HEK293 (cell line): ENCODE results near the gene LHFPL5.
A peak's percentile ranks its signal among the peaks of the same experiment; 100 is the strongest.

Experiments used
- CTCF ChIA-PET: fragments of 350-600 bp; formaldehyde crosslinking; extraction: SDS; loops from one replicate; lab custom pipeline; 2021; ENCODE audit warnings: antibody characterized with exemption; lab: Yijun Ruan, JAX
- POLR2A ChIA-PET: fragments of 300-600 bp; formaldehyde crosslinking; extraction: SDS; loops from one replicate; lab custom pipeline; 2020; ENCODE audit warnings: antibody characterized with exemption, inconsistent platforms; lab: Yijun Ruan, JAX
- H3K27ac ChIP-seq: fragments of 200-500 bp; sonication (Bioruptor generic); 2 replicates; pipeline ENCODE4 v1.5.1; 2014; ENCODE audit warnings: low read depth, low read length, control low read depth, inconsistent platforms; ENCODE audit errors: extremely low read depth
- H3K36me3 ChIP-seq, 2 experiments: fragments of 200-500 bp in 1 of 2; sonication (Bioruptor generic) in 1 of 2; 1 replicate in 1 of 2; 2 replicates in 1 of 2; pipeline ENCODE4 v1.5.1; 2014 to 2017; ENCODE audit warnings: inconsistent platforms in 2 of 2, low read length in 2 of 2; ENCODE audit not compliant: control insufficient read depth in 2 of 2, insufficient read depth in 1 of 2
- H3K4me1 ChIP-seq: fragments of 200-500 bp; sonication (Bioruptor generic); 2 replicates; pipeline ENCODE4 v1.5.1; 2014; ENCODE audit warnings: mild to moderate bottlenecking, low read length, inconsistent platforms; ENCODE audit not compliant: control insufficient read depth, insufficient read depth
- H3K4me3 ChIP-seq: 2 replicates; pipeline ENCODE4 v1.5.1; 2011; ENCODE audit warnings: low read depth, mild to moderate bottlenecking, control low read depth, low read length, moderate library complexity
- H3K9me3 ChIP-seq: fragments of 200-500 bp; sonication (Bioruptor generic); 2 replicates; pipeline ENCODE4 v1.5.1; 2014; ENCODE audit warnings: low read depth, low read length, inconsistent platforms; ENCODE audit not compliant: control insufficient read depth, insufficient read depth
- GLI2 ChIP-seq: fragments of 450-650 bp; formaldehyde crosslinking; IDR thresholded peaks from 2 replicates; pipeline ENCODE4; 2017; ENCODE audit warnings: missing biosample characterization, missing genetic modification characterization, low read depth, borderline replicate concordance
- HOXC10 ChIP-seq: sonication (generic); formaldehyde crosslinking; IDR thresholded peaks from 2 replicates; pipeline ENCODE4 v1.8.1; 2023; ENCODE audit warnings: mild to moderate bottlenecking, missing genetic modification reagents
- HOXD13 ChIP-seq: sonication (generic); formaldehyde crosslinking; IDR thresholded peaks from 2 replicates; pipeline ENCODE4 v1.8.0; 2022; ENCODE audit warnings: missing genetic modification reagents, borderline replicate concordance
- KLF16 ChIP-seq: fragments of 450-650 bp; formaldehyde crosslinking; IDR thresholded peaks from 2 replicates; pipeline ENCODE4 v1.5.1; 2017; ENCODE audit warnings: missing biosample characterization, missing genetic modification characterization
- SALL2 ChIP-seq: fragments of 450-650 bp; formaldehyde crosslinking; IDR thresholded peaks from 2 replicates; pipeline ENCODE4 v1.5.0; 2017; ENCODE audit warnings: missing biosample characterization, mild to moderate bottlenecking, missing genetic modification characterization, borderline replicate concordance
- SCRT1 ChIP-seq: fragments of 450-650 bp; formaldehyde crosslinking; IDR thresholded peaks from 2 replicates; pipeline ENCODE4 v1.5.1; 2016; ENCODE audit warnings: missing biosample characterization, missing genetic modification characterization, borderline replicate concordance
- SCRT2 ChIP-seq: fragments of 450-650 bp; formaldehyde crosslinking; IDR thresholded peaks from 2 replicates; pipeline ENCODE4 v1.5.1; 2016; ENCODE audit warnings: missing biosample characterization, missing genetic modification characterization
- ZBTB11 ChIP-seq: fragments of 450-650 bp; formaldehyde crosslinking; conservative IDR thresholded peaks from 2 replicates; pipeline ENCODE4 v1.5.1; 2016; ENCODE audit warnings: low read depth, missing biosample characterization, missing genetic modification characterization
- ZBTB44 ChIP-seq: fragments of 450-650 bp; IDR thresholded peaks from 2 replicates; pipeline ENCODE4 v1.5.1; 2018; ENCODE audit warnings: missing biosample characterization, mild to moderate bottlenecking, missing genetic modification characterization
- ZNF157 ChIP-seq: fragments of 450-650 bp; formaldehyde crosslinking; IDR thresholded peaks from 2 replicates; pipeline ENCODE4 v1.5.1; 2016; ENCODE audit warnings: missing biosample characterization, missing genetic modification characterization
- ZNF214 ChIP-seq: fragments of 450-650 bp; formaldehyde crosslinking; IDR thresholded peaks from 2 replicates; pipeline ENCODE4 v1.5.1; 2017; ENCODE audit warnings: missing biosample characterization, mild to moderate bottlenecking, missing genetic modification characterization, borderline replicate concordance
- ZNF274 ChIP-seq, 2 experiments: fragments of 200-500 bp in 1 of 2; fragments of 450-650 bp in 1 of 2; sonication (Bioruptor generic) in 1 of 2; formaldehyde crosslinking in 1 of 2; IDR thresholded peaks; 2 replicates each; pipeline versions ENCODE4 v1.5.1 to v1.6.1; 2014 to 2016; ENCODE audit warnings: borderline replicate concordance in 1 of 2, inconsistent platforms in 1 of 2, low read length in 1 of 2, missing biosample characterization in 1 of 2, missing genetic modification characterization in 1 of 2
- ZNF394 ChIP-seq: fragments of 450-650 bp; formaldehyde crosslinking; IDR thresholded peaks from 2 replicates; pipeline ENCODE4 v1.5.1; 2016; ENCODE audit warnings: missing biosample characterization, missing genetic modification characterization, mild to moderate bottlenecking, moderate library complexity, borderline replicate concordance
- ZNF530 ChIP-seq: fragments of 450-650 bp; formaldehyde crosslinking; IDR thresholded peaks from 2 replicates; pipeline ENCODE4 v1.5.1; 2016; ENCODE audit warnings: low read depth, missing biosample characterization, missing genetic modification characterization
- ZNF660 ChIP-seq: fragments of 450-650 bp; IDR thresholded peaks from 2 replicates; pipeline ENCODE4 v1.5.1; 2018; ENCODE audit warnings: missing biosample characterization, mild to moderate bottlenecking, missing genetic modification characterization
- ZNF830 ChIP-seq: fragments of 450-650 bp; IDR thresholded peaks from 2 replicates; pipeline ENCODE4 v1.5.0; 2018; ENCODE audit warnings: missing biosample characterization, missing genetic modification characterization, low read depth, mild to moderate bottlenecking, moderate library complexity
- TF ChIP-seq, protein P1 (sequence below): fragments of 450-650 bp; formaldehyde crosslinking; IDR thresholded peaks from 2 replicates; pipeline ENCODE4 v1.5.1; 2016; ENCODE audit warnings: missing biosample characterization, missing genetic modification characterization
- TF ChIP-seq, protein P2 (sequence below): fragments of 450-650 bp; formaldehyde crosslinking; IDR thresholded peaks from 2 replicates; pipeline ENCODE4 v1.5.1; 2016; ENCODE audit warnings: missing biosample characterization, missing genetic modification characterization

The LHFPL5 gene

DNA sequence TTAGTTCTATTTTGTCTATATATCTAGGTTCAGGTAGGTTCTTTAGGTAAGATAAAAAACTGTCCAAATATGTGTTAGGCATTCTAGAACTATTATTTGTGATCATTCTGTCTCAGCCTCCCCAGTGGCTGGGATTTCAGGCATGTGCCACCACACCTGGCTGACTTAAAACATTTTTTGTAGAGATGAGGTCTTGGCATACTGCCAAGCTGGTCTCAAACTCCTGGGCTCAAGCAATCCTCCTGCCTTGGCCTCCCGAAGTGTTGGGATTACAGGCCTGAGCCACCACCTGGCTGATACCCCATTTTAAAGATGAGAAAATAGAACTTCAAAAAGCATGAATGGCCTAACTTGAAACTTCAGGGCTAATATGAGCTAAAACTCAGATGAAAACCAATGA, 33.9 kb downstream of the LHFPL5 start (continued):
- TF ChIP-seq HOXD13 (CRISPR knock-in tag), result no peak
- TF ChIP-seq ZNF830 (tag by site-specific recombination), result no peak
- TF ChIP-seq KLF16 (tag by site-specific recombination), result no peak
- TF ChIP-seq ZNF394 (tag by site-specific recombination), result no peak
- no peak for TF ChIP-seq SCRT2 (tag by site-specific recombination)
- TF ChIP-seq ZNF274 (IDR thresholded peaks at IDR 0.05; ENCODE audit: low read length), result no peak
- TF ChIP-seq ZNF274 (tag by site-specific recombination; IDR thresholded peaks at IDR 0.05; ENCODE audit: borderline replicate concordance), result no peak
- TF ChIP-seq, protein P1, sequence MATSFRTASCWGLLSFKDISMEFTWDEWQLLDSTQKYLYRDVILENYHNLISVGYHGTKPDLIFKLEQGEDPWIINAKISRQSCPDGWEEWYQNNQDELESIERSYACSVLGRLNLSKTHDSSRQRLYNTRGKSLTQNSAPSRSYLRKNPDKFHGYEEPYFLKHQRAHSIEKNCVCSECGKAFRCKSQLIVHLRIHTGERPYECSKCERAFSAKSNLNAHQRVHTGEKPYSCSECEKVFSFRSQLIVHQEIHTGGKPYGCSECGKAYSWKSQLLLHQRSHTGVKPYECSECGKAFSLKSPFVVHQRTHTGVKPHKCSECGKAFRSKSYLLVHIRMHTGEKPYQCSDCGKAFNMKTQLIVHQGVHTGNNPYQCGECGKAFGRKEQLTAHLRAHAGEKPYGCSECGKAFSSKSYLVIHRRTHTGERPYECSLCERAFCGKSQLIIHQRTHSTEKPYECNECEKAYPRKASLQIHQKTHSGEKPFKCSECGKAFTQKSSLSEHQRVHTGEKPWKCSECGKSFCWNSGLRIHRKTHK, result no peak
- TF ChIP-seq, all 188 proteins: peak for 0

DNA sequence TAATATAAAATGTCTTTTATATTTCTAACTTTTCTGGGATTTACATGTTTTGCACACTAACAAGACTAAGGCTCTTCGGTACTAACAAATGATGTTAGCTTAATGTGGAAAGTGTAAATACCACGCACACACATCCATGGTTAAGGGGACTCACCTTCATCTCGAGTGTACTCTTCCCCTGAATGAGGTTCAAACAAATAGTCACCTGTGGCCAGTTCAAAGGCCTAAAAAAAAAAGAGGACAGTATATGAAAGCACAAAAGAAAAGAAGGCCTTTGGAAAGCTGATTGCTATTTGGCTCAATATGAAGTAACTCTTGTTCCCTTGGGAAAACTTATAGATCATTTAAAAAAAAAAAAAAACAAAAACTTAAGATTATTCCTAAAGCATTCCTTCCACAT, 37.2 kb downstream of the LHFPL5 start:
- H3K9me3 ChIP-seq, result no peaks in the 10 kb centered on the region
- TF ChIP-seq SCRT1 (tag by site-specific recombination) (0 out of 2 replicates have a peak, but pooled peaks have one; percentile 1), SCRT2 (tag by site-specific recombination) (0 out of 2 replicates have a peak, but pooled peaks have one; percentile 1), ZNF214 (no peak)
- TF ChIP-seq, protein P2, sequence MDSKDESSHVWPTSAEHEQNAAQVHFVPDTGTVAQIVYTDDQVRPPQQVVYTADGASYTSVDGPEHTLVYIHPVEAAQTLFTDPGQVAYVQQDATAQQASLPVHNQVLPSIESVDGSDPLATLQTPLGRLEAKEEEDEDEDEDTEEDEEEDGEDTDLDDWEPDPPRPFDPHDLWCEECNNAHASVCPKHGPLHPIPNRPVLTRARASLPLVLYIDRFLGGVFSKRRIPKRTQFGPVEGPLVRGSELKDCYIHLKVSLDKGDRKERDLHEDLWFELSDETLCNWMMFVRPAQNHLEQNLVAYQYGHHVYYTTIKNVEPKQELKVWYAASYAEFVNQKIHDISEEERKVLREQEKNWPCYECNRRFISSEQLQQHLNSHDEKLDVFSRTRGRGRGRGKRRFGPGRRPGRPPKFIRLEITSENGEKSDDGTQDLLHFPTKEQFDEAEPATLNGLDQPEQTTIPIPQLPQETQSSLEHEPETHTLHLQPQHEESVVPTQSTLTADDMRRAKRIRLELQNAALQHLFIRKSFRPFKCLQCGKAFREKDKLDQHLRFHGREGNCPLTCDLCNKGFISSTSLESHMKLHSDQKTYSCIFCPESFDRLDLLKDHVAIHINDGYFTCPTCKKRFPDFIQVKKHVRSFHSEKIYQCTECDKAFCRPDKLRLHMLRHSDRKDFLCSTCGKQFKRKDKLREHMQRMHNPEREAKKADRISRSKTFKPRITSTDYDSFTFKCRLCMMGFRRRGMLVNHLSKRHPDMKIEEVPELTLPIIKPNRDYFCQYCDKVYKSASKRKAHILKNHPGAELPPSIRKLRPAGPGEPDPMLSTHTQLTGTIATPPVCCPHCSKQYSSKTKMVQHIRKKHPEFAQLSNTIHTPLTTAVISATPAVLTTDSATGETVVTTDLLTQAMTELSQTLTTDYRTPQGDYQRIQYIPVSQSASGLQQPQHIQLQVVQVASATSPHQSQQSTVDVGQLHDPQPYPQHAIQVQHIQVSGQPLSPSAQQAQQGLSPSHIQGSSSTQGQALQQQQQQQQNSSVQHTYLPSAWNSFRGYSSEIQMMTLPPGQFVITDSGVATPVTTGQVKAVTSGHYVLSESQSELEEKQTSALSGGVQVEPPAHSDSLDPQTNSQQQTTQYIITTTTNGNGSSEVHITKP, result no peak
- TF ChIP-seq, all 188 proteins: peak for 2
- POLR2A ChIA-PET, result no interaction called here
- CTCF ChIA-PET, result interaction anchor here (0.7 kb wide), 1 partner anchor 8 kb away, joined by 4 read pairs; no protein-coding TSS in a partner anchor
- Histone ChIP-seq H3K4me3 (no peak overlapping the region), H3K36me3 (peaks cover 57 to 88% of the 10 kb centered on the region in 2 experiments), H3K4me1 (no peaks in the 10 kb centered on the region), H3K27ac (no peak overlapping the region)

DNA sequence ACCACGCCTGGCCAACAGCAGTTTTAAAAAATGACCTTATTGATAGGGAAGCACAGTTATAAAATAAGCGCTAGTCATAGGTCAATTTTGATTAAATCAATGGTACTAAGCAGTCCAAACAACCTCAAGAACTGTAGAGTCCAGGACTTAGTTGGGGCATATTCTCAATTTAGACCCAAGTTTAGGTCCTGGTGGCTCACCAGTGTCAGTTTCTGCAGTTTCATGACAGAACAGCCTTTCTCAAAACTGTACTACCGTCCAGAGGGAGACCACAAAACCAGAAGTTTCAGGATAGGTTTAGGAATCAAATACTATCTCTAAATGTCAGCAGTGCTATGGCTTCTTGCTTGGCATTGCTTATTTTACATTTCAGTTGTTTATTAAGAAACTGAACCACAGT, 39.1 kb downstream of the LHFPL5 start:
- peaks cover 61 to 88% of the 10 kb centered on the region in 2 experiments for H3K36me3 ChIP-seq
- no peak overlapping the region for H3K27ac ChIP-seq
- H3K4me1 ChIP-seq, result no peaks in the 10 kb centered on the region
- no peaks in the 10 kb centered on the region for H3K9me3 ChIP-seq
- POLR2A ChIA-PET, result no interaction called here
- CTCF ChIA-PET, result no interaction called here
- H3K4me3 ChIP-seq, result no peak overlapping the region
- TF ChIP-seq ZNF530 (tag by site-specific recombination) (no peak), GLI2 (tag by site-specific recombination) (no peak), ZNF660 (no peak), ZNF157 (no peak), ZBTB44 (tag by site-specific recombination) (no peak), SALL2 (tag by site-specific recombination) (no peak), HOXC10 (CRISPR knock-in tag) (no peak), ZBTB11 (tag by site-specific recombination) (no peak)
